Common myeloid progenitor, CD34-positive (primary cell): Measurements from ENCODE around the gene CTPS2.

Source experiments
- CTCF ChIA-PET: fragments of 350-600 bp; sonication (Branson Sonifier 250); formaldehyde crosslinking; loops from one replicate; lab custom pipeline; 2021; ENCODE audit warnings: antibody characterized with exemption; lab: Charles Lee
- POLR2A ChIA-PET: fragments of 350-600 bp; sonication (Branson Sonifier 250); formaldehyde crosslinking; loops from one replicate; lab custom pipeline; 2021; ENCODE audit warnings: antibody characterized with exemption; lab: Charles Lee
- DNase-seq, 3 donors: peaks; one replicate each; pipeline versions ENCODE4 v3.0.0 to v3.0.0-alpha.2; 2013
- H3K27ac ChIP-seq, 2 experiments: 1 replicate in 1 of 2; 2 replicates in 1 of 2; pipeline ENCODE4 v1.7.0; 2013; ENCODE audit warnings: inconsistent platforms in 2 of 2, low read length in 2 of 2, mild to moderate bottlenecking in 2 of 2, low read depth in 1 of 2, moderate library complexity in 1 of 2; ENCODE audit not compliant: severe bottlenecking in 2 of 2, insufficient read depth in 1 of 2, poor library complexity in 1 of 2
- H3K27me3 ChIP-seq, 5 experiments: replicated peaks in 2 of 5; 1 replicate in 3 of 5; 2 replicates in 2 of 5; pipeline versions ENCODE4 v1.6.1 to v1.7.0; 2013; ENCODE audit warnings: low read length in 4 of 5, mild to moderate bottlenecking in 2 of 5, moderate library complexity in 2 of 5, inconsistent platforms in 1 of 5; ENCODE audit not compliant: insufficient read depth in 5 of 5, control insufficient read depth in 4 of 5
- H3K36me3 ChIP-seq, 4 experiments: 1 replicate in 2 of 4; 2 replicates in 2 of 4; pipeline versions ENCODE4 v1.6.1 to v1.7.0; 2013; ENCODE audit warnings: low read length in 3 of 4, control low read depth in 1 of 4, mild to moderate bottlenecking in 1 of 4; ENCODE audit not compliant: control insufficient read depth in 4 of 4, insufficient read depth in 4 of 4
- H3K4me1 ChIP-seq, 4 experiments: 1 replicate in 3 of 4; 2 replicates in 1 of 4; pipeline versions ENCODE4 v1.6.1 to v1.7.1; 2013; ENCODE audit warnings: low read length in 3 of 4, mild to moderate bottlenecking in 3 of 4, control low read depth in 1 of 4, inconsistent platforms in 1 of 4, moderate library complexity in 1 of 4; ENCODE audit not compliant: control insufficient read depth in 4 of 4, insufficient read depth in 4 of 4; ENCODE audit errors: control extremely low read depth in 1 of 4
- H3K4me3 ChIP-seq, 7 experiments: 1 replicate in 4 of 7; 2 replicates in 3 of 7; pipeline versions ENCODE4 v1.5.1 to v1.7.0; 2013; ENCODE audit warnings: mild to moderate bottlenecking in 7 of 7, low read length in 6 of 7, moderate library complexity in 6 of 7, inconsistent platforms in 2 of 7, low read depth in 2 of 7, control low read depth in 1 of 7; ENCODE audit not compliant: insufficient read depth in 4 of 7, control insufficient read depth in 1 of 7; ENCODE audit errors: extremely low read depth in 1 of 7
- H3K9me3 ChIP-seq, 5 experiments: 1 replicate in 4 of 5; 2 replicates in 1 of 5; pipeline versions ENCODE4 v1.6.1 to v1.7.1; 2013; ENCODE audit warnings: low read length in 4 of 5, mild to moderate bottlenecking in 2 of 5, inconsistent platforms in 1 of 5, low read depth in 1 of 5, moderate library complexity in 1 of 5; ENCODE audit not compliant: control insufficient read depth in 4 of 5, insufficient read depth in 2 of 5; ENCODE audit errors: control extremely low read depth in 1 of 5
- WGBS: methylation state at CpG from one replicate; pipeline ENCODE4 v1.1.5; 2013; ENCODE audit not compliant: insufficient coverage; 5-methylcytosine and 5-hydroxymethylcytosine counted together

Gene CTPS2

DNA sequence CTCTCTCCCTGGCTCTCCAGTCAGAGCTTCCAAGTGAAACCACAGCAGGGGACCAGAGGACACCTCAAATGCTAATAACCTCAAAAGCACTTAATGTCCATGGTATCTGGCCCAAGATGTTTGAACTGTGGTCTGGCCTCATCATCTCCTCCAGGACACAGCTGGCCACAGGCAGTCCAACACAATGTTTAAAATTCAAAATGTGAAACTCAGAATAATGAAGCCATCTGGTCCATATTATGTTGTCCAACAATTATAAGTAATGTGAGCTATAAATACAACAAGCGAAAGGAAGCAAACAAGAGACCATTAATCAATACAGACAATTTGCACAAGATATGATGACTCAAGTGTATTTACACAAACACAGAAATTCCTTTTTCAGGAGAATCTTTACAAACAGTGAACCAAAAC lies 153.3 kb downstream of the CTPS2 start:
- Histone ChIP-seq H3K27me3 (peaks cover 0 to 15% (median 0%) of the 10 kb centered on the region in 5 experiments), H3K36me3 (no peaks in the 10 kb centered on the region), H3K9me3 (no peaks in the 10 kb centered on the region), H3K4me3 (no peak overlapping the region), H3K4me1 (no peaks in the 10 kb centered on the region), H3K27ac (no peak overlapping the region)
- no peak for DNase-seq
- POLR2A ChIA-PET, result no interaction called here
- no CpG with 5 or more reads among the region's 1 CpG for whole genome bisulfite sequencing
- CTCF ChIA-PET, result no interaction called here

DNA sequence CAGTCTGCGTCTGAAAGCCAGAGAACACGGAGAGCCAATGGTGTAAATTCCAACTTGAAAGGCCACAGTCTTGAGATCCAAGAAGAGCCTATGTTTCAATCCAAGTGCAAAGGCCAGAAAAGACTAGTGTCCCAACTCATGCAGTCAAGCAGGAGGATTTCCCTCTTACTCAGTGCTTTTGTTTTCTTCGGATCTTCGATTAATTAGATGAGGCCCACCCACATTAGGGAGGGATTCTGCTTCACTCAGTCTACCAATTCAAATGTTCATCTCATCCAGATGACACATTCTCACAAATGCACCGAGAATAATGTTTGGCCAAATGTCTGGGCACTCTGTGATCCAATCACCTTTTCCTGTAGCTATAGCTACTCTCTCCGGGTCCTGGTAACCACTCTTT lies 154.0 kb downstream of the CTPS2 start:
- Histone ChIP-seq H3K36me3 (no peaks in the 10 kb centered on the region), H3K4me1 (no peaks in the 10 kb centered on the region), H3K9me3 (no peaks in the 10 kb centered on the region), H3K27ac (no peak overlapping the region), H3K4me3 (no peak overlapping the region), H3K27me3 (peaks cover 0 to 15% (median 0%) of the 10 kb centered on the region in 5 experiments)
- ChIA-PET CTCF (no interaction called here), POLR2A (no interaction called here)
- DNase-seq, result no peak
- 99% methylated on average over 6 of the region's 6 CpGs for WGBS

DNA sequence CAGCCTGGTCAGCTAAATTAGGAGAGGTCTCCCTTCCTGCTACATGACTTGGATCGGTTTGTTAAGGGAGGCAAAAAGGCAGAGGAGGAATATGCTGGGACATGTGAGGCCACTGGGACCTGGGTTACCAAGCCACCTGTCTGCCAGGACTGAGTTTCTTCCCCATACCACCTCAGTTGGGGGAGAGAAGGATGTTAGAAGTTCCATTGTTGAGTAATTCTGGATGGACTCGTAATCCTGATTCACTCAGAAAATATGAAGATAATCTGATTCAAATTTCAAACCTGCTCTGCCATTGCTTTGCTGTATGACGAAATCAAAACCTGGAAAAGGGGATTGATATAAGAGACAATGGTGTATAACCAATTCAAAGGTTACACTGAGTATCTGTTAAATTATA lies 159.9 kb downstream of the CTPS2 start:
- CTCF ChIA-PET, result no interaction called here
- no peaks in the 10 kb centered on the region for H3K9me3 ChIP-seq

DNA sequence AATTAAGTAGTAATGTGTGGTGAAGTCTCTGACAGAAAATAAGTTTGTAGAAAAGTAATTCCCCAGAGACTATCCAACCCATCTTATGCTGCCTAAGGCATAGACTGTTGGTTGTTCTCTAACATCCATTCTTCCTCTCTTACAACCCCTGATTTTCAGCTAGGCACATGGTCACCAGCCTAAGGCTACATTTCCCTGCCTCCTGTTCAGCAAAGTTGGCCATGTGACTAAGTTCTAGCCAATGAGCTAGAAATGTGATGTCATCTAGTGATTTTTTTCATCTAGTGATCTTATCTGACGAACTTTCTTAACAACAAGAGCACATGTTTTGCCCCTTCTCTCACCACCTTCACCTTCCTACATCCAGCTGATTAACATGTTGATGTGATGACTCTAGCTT lies 164.8 kb downstream of the CTPS2 start:
- H3K9me3 ChIP-seq, result no peaks in the 10 kb centered on the region
- WGBS, result no CpG with 5 or more reads among the region's 1 CpG
- ChIA-PET POLR2A (no interaction called here), CTCF (no interaction called here)
- no peaks in the 10 kb centered on the region for H3K36me3 ChIP-seq
- no peak for DNase-seq
- no peaks in the 10 kb centered on the region for H3K4me1 ChIP-seq
- H3K4me3 ChIP-seq, result no peak overlapping the region
- H3K27ac ChIP-seq, result no peak overlapping the region
- H3K27me3 ChIP-seq, result no peaks in the 10 kb centered on the region

More for the DNA sequence above, 159.9 kb downstream of the CTPS2 start:
- Histone ChIP-seq H3K36me3 (no peaks in the 10 kb centered on the region), H3K4me3 (no peak overlapping the region), H3K4me1 (no peaks in the 10 kb centered on the region), H3K27ac (no peak overlapping the region), H3K27me3 (peaks cover 0 to 4% (median 0%) of the 10 kb centered on the region in 5 experiments)
- no CpG with 5 or more reads among the region's 3 CpGs for WGBS
- no peak for DNase-seq
- POLR2A ChIA-PET, result no interaction called here

GRCh38 chrX:16544969-16545368 lies 167.5 kb downstream of the CTPS2 start:
- Histone ChIP-seq H3K27me3 (no peaks in the 10 kb centered on the region), H3K36me3 (no peaks in the 10 kb centered on the region), H3K4me1 (no peaks in the 10 kb centered on the region), H3K4me3 (no peak overlapping the region), H3K27ac (no peak overlapping the region), H3K9me3 (no peaks in the 10 kb centered on the region)
- 100% methylated on average over 2 of the region's 3 CpGs for WGBS
- CTCF ChIA-PET, result no interaction called here
- POLR2A ChIA-PET, result no interaction called here
- no peak for DNase-seq
